ENCODE results near the gene PCDHA1.

PCDHA1 gene

GRCh38 chr5:140855772-140856674, 70.1 kb downstream of the PCDHA1 start, which contains the start of gene PCDHA10:
Gene PCDHA10, plus strand, starts transcription at chr5:140855897. Its CDS starts 152 bp downstream, at chr5:140856049.
- no peak for TF ChIP-seq CTCF (conservative IDR thresholded peaks at IDR 0.05; ENCODE audit: low read depth, low read length)
- no peak for DNase-seq (ENCODE audit: low read depth)
- H3K4me3 ChIP-seq (ENCODE audit: low read depth, low read length) = no peak within 1 kb of the TSS

- no peak for DNase-seq (ENCODE audit: low read depth)
- no peak for TF ChIP-seq CTCF (conservative IDR thresholded peaks at IDR 0.05; ENCODE audit: low read depth, low read length)
- no peak overlapping the region for H3K4me3 ChIP-seq (ENCODE audit: low read depth, low read length)
Measured at GRCh38 chr5:140857177-140857986, 71.4 kb downstream of the PCDHA1 start.

- no peak overlapping the region for H3K4me3 ChIP-seq (ENCODE audit: low read depth, low read length)
- DNase-seq (ENCODE audit: low read depth) = no peak
- TF ChIP-seq CTCF (conservative IDR thresholded peaks at IDR 0.05; ENCODE audit: low read depth, low read length) = no peak
Measured at GRCh38 chr5:140857987-140858240, 72.0 kb downstream of the PCDHA1 start.

GRCh38 chr5:140862441-140863295, 76.7 kb downstream of the PCDHA1 start:
- no peak for TF ChIP-seq CTCF (conservative IDR thresholded peaks at IDR 0.05; ENCODE audit: low read depth, low read length)
- no peak overlapping the region for H3K4me3 ChIP-seq (ENCODE audit: low read depth, low read length)
- DNase-seq (ENCODE audit: low read depth) = no peak

- no peak within 1 kb of the TSS for H3K4me3 ChIP-seq (ENCODE audit: low read depth, low read length)
- DNase-seq (ENCODE audit: low read depth) = no peak
- TF ChIP-seq CTCF (conservative IDR thresholded peaks at IDR 0.05; ENCODE audit: low read depth, low read length) = no peak
Measured at GRCh38 chr5:140868721-140869554, 83.0 kb downstream of the PCDHA1 start, which contains the start of gene PCDHA11. Gene PCDHA11, plus strand, starts transcription at chr5:140868957. Its CDS starts 147 bp downstream, at chr5:140869104.

- no peak overlapping the region for H3K4me3 ChIP-seq (ENCODE audit: low read depth, low read length)
- no peak for TF ChIP-seq CTCF (conservative IDR thresholded peaks at IDR 0.05; ENCODE audit: low read depth, low read length)
- no peak for DNase-seq (ENCODE audit: low read depth)
Measured at GRCh38 chr5:140869555-140869886, 83.6 kb downstream of the PCDHA1 start.

Data from choroid plexus epithelial cell (primary cell).